GM18507 (cell line): ENCODE data around the gene TPM1.

Experiments
- DNase-seq: peaks from one replicate; pipeline ENCODE4 v3.0.0; 2011; ENCODE audit warnings: low read depth; ENCODE audit not compliant: insufficient read length; ENCODE audit errors: extremely low spot score
- FAIRE-seq: peaks from 2 replicates; lab custom pipeline; 2011; peaks lifted over from hg19 to GRCh38; lab: Jason Lieb, UNC

TPM1 gene

GRCh38 chr15:63014578-63014977 lies 28.0 kb upstream of the TPM1 start:
- DNase-seq (no peak), FAIRE-seq (no peak)

- no peak for DNase-seq
- no peak for FAIRE-seq
Observed at GRCh38 chr15:63015618-63016017, 26.9 kb upstream of the TPM1 start.

GRCh38 chr15:63016234-63016633 lies 26.3 kb upstream of the TPM1 start:
- DNase-seq: no peak
- FAIRE-seq: no peak

- FAIRE-seq (no peak), DNase-seq (no peak)
Observed at GRCh38 chr15:63018639-63019038, 23.9 kb upstream of the TPM1 start.

- no peak for FAIRE-seq
- no peak for DNase-seq
Observed at GRCh38 chr15:63019511-63020109, 22.9 kb upstream of the TPM1 start.

- DNase-seq (no peak), FAIRE-seq (no peak)
Observed at GRCh38 chr15:63020128-63020527, 22.4 kb upstream of the TPM1 start.

GRCh38 chr15:63020759-63021430 lies 21.7 kb upstream of the TPM1 start:
- no peak for DNase-seq
- FAIRE-seq: no peak

GRCh38 chr15:63022181-63022580 lies 20.4 kb upstream of the TPM1 start:
- DNase-seq (no peak), FAIRE-seq (no peak)

GRCh38 chr15:63022663-63023062 lies 19.9 kb upstream of the TPM1 start:
- DNase-seq (no peak), FAIRE-seq (no peak)

- FAIRE-seq (no peak), DNase-seq (no peak)
Observed at GRCh38 chr15:63023351-63023945, 19.1 kb upstream of the TPM1 start.

GRCh38 chr15:63025460-63025859 lies 17.1 kb upstream of the TPM1 start:
- DNase-seq (no peak), FAIRE-seq (no peak)

GRCh38 chr15:63027646-63028045 lies 14.9 kb upstream of the TPM1 start:
- FAIRE-seq (no peak), DNase-seq (no peak)

- DNase-seq (no peak), FAIRE-seq (no peak)
Observed at GRCh38 chr15:63028442-63029110, 14.0 kb upstream of the TPM1 start.

- DNase-seq (no peak), FAIRE-seq (no peak)
Observed at GRCh38 chr15:63029676-63030075, 12.9 kb upstream of the TPM1 start.

- FAIRE-seq: no peak
Observed at GRCh38 chr15:63030101-63030551, 12.4 kb upstream of the TPM1 start.

GRCh38 chr15:63034578-63034977 lies 8.0 kb upstream of the TPM1 start:
- DNase-seq (no peak), FAIRE-seq (no peak)

More at GRCh38 chr15:63030101-63030551, 12.4 kb upstream of the TPM1 start:
- DNase-seq: no peak

- no peak for FAIRE-seq
- DNase-seq: no peak
Observed at GRCh38 chr15:63035253-63035652, 7.3 kb upstream of the TPM1 start.

- no peak for FAIRE-seq
- DNase-seq: no peak
Observed at GRCh38 chr15:63035977-63036376, 6.6 kb upstream of the TPM1 start.

GRCh38 chr15:63037976-63038720 lies 4.4 kb upstream of the TPM1 start:
- no peak for DNase-seq

More at GRCh38 chr15:63037976-63038720, 4.4 kb upstream of the TPM1 start:
- no peak for FAIRE-seq
